Neural cell (in vitro differentiated cells): ENCODE data around the gene NPFF. TPM values are rescaled to one million over a fixed set of nuclear protein-coding genes. Genes with fewer than 3 reads are reported as not detected.

Experiments used
- H2AFZ ChIP-seq: fragments of 200-600, 300-800 bp; sonication (generic), shearing (Covaris generic); 2 replicates; pipeline ENCODE4 v1.6.0; 2014; ENCODE audit warnings: low read depth, mild to moderate bottlenecking, antibody characterized with exemption, low read length, moderate library complexity
- H3F3A ChIP-seq: fragments of 200-600 bp; shearing (Covaris generic); 2 replicates; pipeline ENCODE4 v1.6.1; 2016; ENCODE audit warnings: mild to moderate bottlenecking, moderate library complexity, mixed read lengths, antibody characterized with exemption, low read length; ENCODE audit not compliant: insufficient read depth, poor library complexity, severe bottlenecking
- H3K27ac ChIP-seq: fragments of 200-600, 300-800 bp; sonication (generic), shearing (Covaris generic); 2 replicates; pipeline ENCODE4 v1.5.1; 2014; ENCODE audit warnings: mild to moderate bottlenecking, low read length, moderate library complexity
- H3K27me3 ChIP-seq: fragments of 300-800, 200-600 bp; sonication (generic), shearing (Covaris generic); 2 replicates; pipeline ENCODE4 v1.6.0; 2014; ENCODE audit warnings: mild to moderate bottlenecking, low read depth, low read length, moderate library complexity; ENCODE audit not compliant: insufficient read depth
- H3K36me3 ChIP-seq: fragments of 300-800, 200-600 bp; sonication (generic), shearing (Covaris generic); 2 replicates; pipeline ENCODE4 v1.5.1; 2014; ENCODE audit warnings: mild to moderate bottlenecking, antibody characterized with exemption, low read length, moderate library complexity; ENCODE audit not compliant: insufficient read depth
- H3K4me2 ChIP-seq: fragments of 300-800, 200-600 bp; sonication (generic), shearing (Covaris generic); 2 replicates; pipeline ENCODE4 v1.6.0; 2014; ENCODE audit warnings: mild to moderate bottlenecking, low read length
- H3K4me3 ChIP-seq: fragments of 300-800, 200-600 bp; sonication (generic), shearing (Covaris generic); 2 replicates; pipeline ENCODE4 v1.5.1; 2014; ENCODE audit warnings: mild to moderate bottlenecking, low read length, moderate library complexity
- H3K79me2 ChIP-seq: fragments of 200-600 bp; shearing (Covaris generic); replicated peaks from 2 replicates; pipeline ENCODE4 v1.6.0; 2014; ENCODE audit warnings: mild to moderate bottlenecking, low read length, moderate library complexity; ENCODE audit not compliant: insufficient read depth
- H3K9ac ChIP-seq: fragments of 300-800, 200-600 bp; sonication (generic), shearing (Covaris generic); 2 replicates; pipeline ENCODE4 v1.6.1; 2016; ENCODE audit warnings: mild to moderate bottlenecking, low read length, mixed read lengths
- H3K9me2 ChIP-seq: fragments of 200-600 bp; shearing (Covaris generic); 2 replicates; pipeline ENCODE4 v1.6.1; 2016; ENCODE audit warnings: mild to moderate bottlenecking, low read length, mixed read lengths; ENCODE audit not compliant: insufficient read depth
- H3K9me3 ChIP-seq: fragments of 200-600, 300-800 bp; sonication (generic), shearing (Covaris generic); 2 replicates; pipeline ENCODE4 v1.6.1; 2016; ENCODE audit warnings: mild to moderate bottlenecking, mixed run types, low read length, moderate library complexity, mixed read lengths
- H4K20me1 ChIP-seq: fragments of 200-600 bp; shearing (Covaris generic); 2 replicates; pipeline ENCODE4 v1.6.1; 2016; ENCODE audit warnings: mild to moderate bottlenecking, mixed run types; ENCODE audit not compliant: insufficient read depth
- EP300 ChIP-seq: fragments of 450-650 bp; conservative IDR thresholded peaks from 2 replicates; pipeline ENCODE4 v1.6.1; 2014; ENCODE audit warnings: antibody characterized with exemption, mild to moderate bottlenecking, moderate library complexity; ENCODE audit not compliant: poor library complexity, severe bottlenecking
- EZH2 ChIP-seq: fragments of 200-600, 300-800 bp; shearing (Covaris generic), sonication (generic); IDR thresholded peaks from 2 replicates; pipeline ENCODE4 v1.6.1; 2014; ENCODE audit warnings: antibody characterized with exemption, low read length, borderline replicate concordance, mild to moderate bottlenecking; ENCODE audit not compliant: insufficient read depth, poor library complexity, severe bottlenecking
- MXI1 ChIP-seq: fragments of 450-650 bp; conservative IDR thresholded peaks from 2 replicates; pipeline ENCODE4 v1.6.1; 2014; ENCODE audit warnings: antibody characterized with exemption, mild to moderate bottlenecking; ENCODE audit not compliant: poor library complexity, severe bottlenecking
- POLR2AphosphoS5 ChIP-seq: IDR thresholded peaks from 2 replicates; pipeline ENCODE4 v1.6.1; 2012
- RAD21 ChIP-seq: fragments of 450-650 bp; conservative IDR thresholded peaks from 2 replicates; pipeline ENCODE4 v1.6.1; 2014; ENCODE audit warnings: antibody characterized with exemption, mild to moderate bottlenecking, moderate library complexity
- SMC3 ChIP-seq: fragments of 450-650 bp; conservative IDR thresholded peaks from 2 replicates; pipeline ENCODE4 v1.6.1; 2014; ENCODE audit warnings: antibody characterized with exemption, mild to moderate bottlenecking, moderate library complexity; ENCODE audit not compliant: poor library complexity
- TAF1 ChIP-seq: IDR thresholded peaks from 2 replicates; pipeline ENCODE4 v1.6.1; 2012; ENCODE audit warnings: low read depth
- polyA plus RNA-seq: library from polyadenylated mRNA; depleted of rRNA; stranded (reverse); fragments of >200 nt; gene quantifications from 2 replicates; pipeline ENCODE4 v1.2.3, GENCODE V29; 2014
- TF ChIP-seq, protein P1 (sequence below): fragments of 450-650 bp; IDR thresholded peaks from 2 replicates; pipeline ENCODE4 v1.5.1; 2014; ENCODE audit warnings: antibody characterized with exemption, mild to moderate bottlenecking, moderate library complexity; ENCODE audit not compliant: poor library complexity, severe bottlenecking
- TF ChIP-seq, protein P2 (sequence below): IDR thresholded peaks from 2 replicates; pipeline ENCODE4 v1.6.1; 2012; ENCODE audit warnings: borderline replicate concordance

Gene NPFF
- polyA plus RNA-seq, 1 donor from 2014 or later, result not detected

- TF ChIP-seq POLR2AphosphoS5, result no peak
- no peak for TF ChIP-seq RAD21
- TF ChIP-seq EP300, result no peak
- no peak for TF ChIP-seq MXI1
- TF ChIP-seq EZH2, result no peak
- TF ChIP-seq, protein P1, sequence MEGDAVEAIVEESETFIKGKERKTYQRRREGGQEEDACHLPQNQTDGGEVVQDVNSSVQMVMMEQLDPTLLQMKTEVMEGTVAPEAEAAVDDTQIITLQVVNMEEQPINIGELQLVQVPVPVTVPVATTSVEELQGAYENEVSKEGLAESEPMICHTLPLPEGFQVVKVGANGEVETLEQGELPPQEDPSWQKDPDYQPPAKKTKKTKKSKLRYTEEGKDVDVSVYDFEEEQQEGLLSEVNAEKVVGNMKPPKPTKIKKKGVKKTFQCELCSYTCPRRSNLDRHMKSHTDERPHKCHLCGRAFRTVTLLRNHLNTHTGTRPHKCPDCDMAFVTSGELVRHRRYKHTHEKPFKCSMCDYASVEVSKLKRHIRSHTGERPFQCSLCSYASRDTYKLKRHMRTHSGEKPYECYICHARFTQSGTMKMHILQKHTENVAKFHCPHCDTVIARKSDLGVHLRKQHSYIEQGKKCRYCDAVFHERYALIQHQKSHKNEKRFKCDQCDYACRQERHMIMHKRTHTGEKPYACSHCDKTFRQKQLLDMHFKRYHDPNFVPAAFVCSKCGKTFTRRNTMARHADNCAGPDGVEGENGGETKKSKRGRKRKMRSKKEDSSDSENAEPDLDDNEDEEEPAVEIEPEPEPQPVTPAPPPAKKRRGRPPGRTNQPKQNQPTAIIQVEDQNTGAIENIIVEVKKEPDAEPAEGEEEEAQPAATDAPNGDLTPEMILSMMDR, result no peak
- TF ChIP-seq TAF1, result no peak
- TF ChIP-seq, protein P2, sequence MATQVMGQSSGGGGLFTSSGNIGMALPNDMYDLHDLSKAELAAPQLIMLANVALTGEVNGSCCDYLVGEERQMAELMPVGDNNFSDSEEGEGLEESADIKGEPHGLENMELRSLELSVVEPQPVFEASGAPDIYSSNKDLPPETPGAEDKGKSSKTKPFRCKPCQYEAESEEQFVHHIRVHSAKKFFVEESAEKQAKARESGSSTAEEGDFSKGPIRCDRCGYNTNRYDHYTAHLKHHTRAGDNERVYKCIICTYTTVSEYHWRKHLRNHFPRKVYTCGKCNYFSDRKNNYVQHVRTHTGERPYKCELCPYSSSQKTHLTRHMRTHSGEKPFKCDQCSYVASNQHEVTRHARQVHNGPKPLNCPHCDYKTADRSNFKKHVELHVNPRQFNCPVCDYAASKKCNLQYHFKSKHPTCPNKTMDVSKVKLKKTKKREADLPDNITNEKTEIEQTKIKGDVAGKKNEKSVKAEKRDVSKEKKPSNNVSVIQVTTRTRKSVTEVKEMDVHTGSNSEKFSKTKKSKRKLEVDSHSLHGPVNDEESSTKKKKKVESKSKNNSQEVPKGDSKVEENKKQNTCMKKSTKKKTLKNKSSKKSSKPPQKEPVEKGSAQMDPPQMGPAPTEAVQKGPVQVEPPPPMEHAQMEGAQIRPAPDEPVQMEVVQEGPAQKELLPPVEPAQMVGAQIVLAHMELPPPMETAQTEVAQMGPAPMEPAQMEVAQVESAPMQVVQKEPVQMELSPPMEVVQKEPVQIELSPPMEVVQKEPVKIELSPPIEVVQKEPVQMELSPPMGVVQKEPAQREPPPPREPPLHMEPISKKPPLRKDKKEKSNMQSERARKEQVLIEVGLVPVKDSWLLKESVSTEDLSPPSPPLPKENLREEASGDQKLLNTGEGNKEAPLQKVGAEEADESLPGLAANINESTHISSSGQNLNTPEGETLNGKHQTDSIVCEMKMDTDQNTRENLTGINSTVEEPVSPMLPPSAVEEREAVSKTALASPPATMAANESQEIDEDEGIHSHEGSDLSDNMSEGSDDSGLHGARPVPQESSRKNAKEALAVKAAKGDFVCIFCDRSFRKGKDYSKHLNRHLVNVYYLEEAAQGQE, result no peak
- no peak for TF ChIP-seq SMC3
- peaks cover 19% of the 10 kb centered on the region for H3K79me2 ChIP-seq
- no peak overlapping the region for H3K4me2 ChIP-seq
- no peak overlapping the region for H3K27ac ChIP-seq
- no peak overlapping the region for H3K9ac ChIP-seq
- no peak overlapping the region for H2AFZ ChIP-seq
- H3K9me2 ChIP-seq, result no peaks in the 10 kb centered on the region
- H3F3A ChIP-seq, result no peaks in the 10 kb centered on the region
- no peaks in the 10 kb centered on the region for H3K27me3 ChIP-seq
- no peaks in the 10 kb centered on the region for H3K9me3 ChIP-seq
- peaks cover 14% of the 10 kb centered on the region for H4K20me1 ChIP-seq
- H3K36me3 ChIP-seq, result peaks cover 9% of the 10 kb centered on the region
- H3K4me3 ChIP-seq, result no peak overlapping the region
Observed at GRCh38 chr12:53472056-53472582, 35.2 kb downstream of the NPFF start.

GRCh38 chr12:53468282-53468681, 39.0 kb downstream of the NPFF start:
- Histone ChIP-seq H3K9ac (no peak overlapping the region), H3K27me3 (no peaks in the 10 kb centered on the region), H3K27ac (no peak overlapping the region), H3K9me2 (no peaks in the 10 kb centered on the region), H2AFZ (no peak overlapping the region), H3K79me2 (peaks cover 15% of the 10 kb centered on the region), H3K9me3 (no peaks in the 10 kb centered on the region), H3K36me3 (peaks cover 8% of the 10 kb centered on the region), H3K4me3 (no peak overlapping the region), H3F3A (no peaks in the 10 kb centered on the region), H4K20me1 (peaks cover 20% of the 10 kb centered on the region), H3K4me2 (no peak overlapping the region)
- no peak for TF ChIP-seq POLR2AphosphoS5
- TF ChIP-seq SMC3, result no peak
- TF ChIP-seq MXI1, result no peak
- no peak for TF ChIP-seq TAF1
- TF ChIP-seq, protein P1, result no peak
- TF ChIP-seq RAD21, result no peak
- no peak for TF ChIP-seq EP300
- TF ChIP-seq, protein P2, result no peak
- TF ChIP-seq EZH2, result no peak
